GM18517 (cell line): ENCODE data around the gene MEGF11.
A peak's percentile ranks its signal among the peaks of the same experiment; 100 is the strongest.

Experiments
- ATAC-seq: cut with Tn5 transposase; IDR thresholded peaks from one replicate; pipeline ENCODE4 v1.9.1; 2021; ENCODE audit warnings: mild to moderate bottlenecking, moderate library complexity; ENCODE audit not compliant: unreplicated experiment

The MEGF11 gene

DNA sequence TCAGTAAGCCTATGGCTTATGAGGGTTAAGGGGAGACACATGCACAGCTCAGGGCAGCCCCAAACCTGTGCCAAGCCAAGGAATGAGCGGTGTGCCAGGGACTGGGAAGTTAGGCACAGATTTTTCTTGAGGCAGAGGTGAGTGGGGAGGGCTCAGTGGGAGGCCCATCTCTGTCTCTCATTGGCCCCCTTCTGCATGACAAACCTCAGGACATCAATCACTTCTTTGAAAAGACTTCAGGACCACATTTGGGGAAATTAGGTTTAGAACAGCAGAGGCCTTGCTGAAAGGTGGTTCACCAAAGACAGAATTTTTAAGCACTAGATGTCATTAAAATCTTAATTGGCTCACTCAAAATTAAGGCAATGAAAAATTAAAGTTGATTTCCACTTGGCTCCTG is 327.1 kb downstream of the MEGF11 start:
- ATAC-seq, result no peak

DNA sequence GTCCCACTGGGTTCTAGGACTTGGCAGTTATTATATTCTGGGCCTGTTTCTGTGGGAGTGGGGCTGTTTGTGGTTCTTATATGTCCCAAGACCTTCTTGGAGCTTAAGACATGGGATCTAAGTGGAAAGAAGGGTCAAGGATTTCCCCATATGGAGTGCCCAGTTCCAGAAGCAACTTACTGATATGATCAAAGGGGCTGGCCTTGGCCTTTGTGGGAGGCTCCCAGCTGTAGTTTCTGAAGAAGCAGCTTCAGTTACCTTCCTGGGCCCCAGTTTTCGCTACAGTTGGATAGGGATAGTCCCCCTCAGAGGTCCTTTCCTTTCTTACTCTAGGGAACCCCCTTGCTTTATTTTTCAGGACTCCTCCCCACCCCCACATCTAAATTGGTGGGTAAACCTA is 328.2 kb downstream of the MEGF11 start:
- no peak for ATAC-seq

DNA sequence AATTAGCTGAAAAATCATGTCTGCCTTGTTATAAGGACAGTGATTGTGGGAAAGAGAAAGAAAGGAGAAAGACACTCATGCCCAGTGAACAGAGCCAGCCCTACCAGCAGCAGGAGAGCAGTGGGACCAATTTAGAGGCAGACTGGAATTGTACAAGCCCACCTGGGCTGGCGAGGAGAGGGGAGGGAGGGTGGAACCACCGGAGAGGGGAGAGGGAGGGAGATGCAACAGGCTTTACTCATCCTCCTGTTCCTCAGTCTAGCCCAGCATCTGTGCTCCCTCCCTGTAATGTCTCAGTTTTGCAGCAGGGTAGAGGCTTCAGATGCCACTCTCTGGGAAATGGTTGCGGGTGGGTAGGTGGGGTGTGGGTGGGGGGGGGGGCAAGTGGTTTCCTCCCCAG is 329.5 kb downstream of the MEGF11 start:
- ATAC-seq, result no peak

GRCh38 chr15:65923264-65923663 is 330.3 kb downstream of the MEGF11 start:
- no peak for ATAC-seq

DNA sequence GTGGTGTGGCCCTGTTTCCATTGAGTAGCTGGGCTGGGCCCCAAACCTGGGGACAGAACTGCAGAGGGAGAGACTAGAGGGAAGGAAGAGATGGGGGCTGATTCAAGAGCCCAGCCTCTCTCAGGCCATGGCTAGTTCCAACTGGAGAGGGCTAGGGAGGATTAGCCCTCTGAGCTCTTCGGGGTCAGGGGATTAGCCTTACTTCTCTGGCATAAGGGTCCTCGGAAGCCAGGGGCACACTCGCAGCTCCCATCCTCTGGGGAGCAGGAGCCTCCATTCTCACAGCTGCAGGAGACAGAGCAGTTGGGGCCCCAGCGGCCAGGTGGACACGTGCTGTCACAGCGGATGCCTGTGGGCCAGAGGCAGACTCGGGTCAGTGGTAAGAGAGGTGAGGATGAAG is 330.9 kb downstream of the MEGF11 start:
- no peak for ATAC-seq

DNA sequence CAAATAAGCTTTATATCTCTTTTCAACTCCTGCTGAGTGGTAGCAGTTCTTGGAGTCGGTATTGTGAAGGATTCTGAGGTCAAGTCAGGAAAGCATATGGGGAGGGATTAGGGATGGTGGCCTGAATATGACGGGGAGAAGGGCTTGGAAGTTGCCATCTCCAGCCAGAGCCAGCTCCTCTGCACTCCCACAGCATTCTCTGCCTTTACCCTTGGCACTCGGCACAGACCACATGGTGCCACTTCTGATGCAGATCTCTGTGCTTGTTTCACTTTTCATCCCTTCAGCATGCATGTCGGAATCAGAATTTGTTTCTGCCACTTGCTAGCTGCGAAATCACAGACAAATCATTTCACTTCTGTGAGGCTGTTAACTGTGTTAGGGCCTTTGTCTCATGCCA is 331.8 kb downstream of the MEGF11 start:
- ATAC-seq, result no peak

DNA sequence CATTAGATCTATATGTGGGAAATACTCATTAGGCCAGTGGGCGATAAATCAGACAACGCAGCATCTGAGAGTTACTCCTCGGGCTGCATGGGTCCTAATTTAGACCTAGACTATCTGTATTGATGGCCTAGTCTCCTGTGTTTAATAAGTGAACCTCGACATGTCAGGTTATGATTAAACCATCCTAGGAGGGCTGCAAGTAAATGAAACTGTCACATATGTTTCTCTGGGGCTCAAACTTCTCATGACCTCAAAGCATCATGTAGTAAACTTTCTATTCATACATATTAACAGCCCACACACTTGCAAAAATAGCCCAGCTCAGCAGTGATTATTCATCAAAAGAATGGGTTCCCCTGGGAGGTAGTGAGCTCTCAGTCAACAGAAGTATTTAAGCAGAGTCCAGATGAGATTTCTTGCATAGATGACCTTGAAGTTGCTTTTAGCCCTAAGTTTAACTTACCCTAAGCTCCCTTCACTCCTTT is 332.7 kb downstream of the MEGF11 start:
- ATAC-seq, result peak; percentile 50

GRCh38 chr15:65920121-65920520 is 333.4 kb downstream of the MEGF11 start:
- ATAC-seq, result no peak

GRCh38 chr15:65919353-65919752 is 334.2 kb downstream of the MEGF11 start:
- ATAC-seq, result no peak

- ATAC-seq, result no peak
Measured at GRCh38 chr15:65918945-65919344, 334.6 kb downstream of the MEGF11 start.

DNA sequence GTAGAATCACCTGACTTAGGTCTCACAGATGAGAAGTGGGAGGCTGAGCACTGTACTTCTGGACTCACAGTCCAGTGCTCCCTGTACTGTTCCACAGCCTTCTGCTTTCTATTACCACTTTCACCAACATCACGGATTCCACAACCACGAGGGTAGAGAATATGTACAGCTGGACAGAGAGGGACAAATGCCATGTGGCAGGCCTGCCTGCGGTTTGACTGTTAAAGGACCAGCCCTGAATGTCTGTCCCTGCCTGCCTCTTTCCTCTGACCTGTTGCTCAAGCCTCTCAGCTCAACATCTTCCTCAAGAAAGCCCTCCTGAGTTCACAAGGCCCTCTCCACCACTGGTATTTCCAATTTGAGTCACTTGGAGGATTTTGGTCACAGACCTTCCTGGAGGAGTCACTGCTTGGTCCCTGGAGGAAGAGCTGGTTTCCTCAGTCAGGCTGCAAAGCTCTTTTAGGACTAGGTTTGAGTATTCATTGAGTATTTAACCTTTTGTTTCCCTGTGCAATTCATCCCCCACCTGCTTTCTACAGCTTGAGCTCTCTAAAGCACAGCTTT is 335.1 kb downstream of the MEGF11 start:
- ATAC-seq, result no peak

- ATAC-seq, result no peak
Measured at GRCh38 chr15:65917936-65918335, 335.6 kb downstream of the MEGF11 start.

DNA sequence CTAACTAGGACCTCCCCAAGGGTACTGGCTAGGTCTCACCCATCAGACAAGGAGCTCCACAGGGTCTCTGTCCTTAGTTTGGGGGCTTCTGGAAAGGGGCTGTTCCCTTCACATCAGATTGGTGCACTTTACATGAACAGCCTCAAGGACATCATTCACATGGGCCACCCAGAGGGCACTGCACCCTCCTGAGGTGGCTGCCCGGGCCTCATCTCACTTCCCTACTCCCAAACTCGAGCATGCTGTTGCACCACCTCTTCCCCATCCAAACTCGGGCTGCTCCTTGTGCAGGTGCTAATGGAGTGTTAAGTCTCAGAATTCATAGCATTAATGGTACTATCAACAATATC is 336.2 kb downstream of the MEGF11 start:
- ATAC-seq, result no peak

GRCh38 chr15:65916664-65917406 is 336.7 kb downstream of the MEGF11 start:
- ATAC-seq, result peak; percentile 55

DNA sequence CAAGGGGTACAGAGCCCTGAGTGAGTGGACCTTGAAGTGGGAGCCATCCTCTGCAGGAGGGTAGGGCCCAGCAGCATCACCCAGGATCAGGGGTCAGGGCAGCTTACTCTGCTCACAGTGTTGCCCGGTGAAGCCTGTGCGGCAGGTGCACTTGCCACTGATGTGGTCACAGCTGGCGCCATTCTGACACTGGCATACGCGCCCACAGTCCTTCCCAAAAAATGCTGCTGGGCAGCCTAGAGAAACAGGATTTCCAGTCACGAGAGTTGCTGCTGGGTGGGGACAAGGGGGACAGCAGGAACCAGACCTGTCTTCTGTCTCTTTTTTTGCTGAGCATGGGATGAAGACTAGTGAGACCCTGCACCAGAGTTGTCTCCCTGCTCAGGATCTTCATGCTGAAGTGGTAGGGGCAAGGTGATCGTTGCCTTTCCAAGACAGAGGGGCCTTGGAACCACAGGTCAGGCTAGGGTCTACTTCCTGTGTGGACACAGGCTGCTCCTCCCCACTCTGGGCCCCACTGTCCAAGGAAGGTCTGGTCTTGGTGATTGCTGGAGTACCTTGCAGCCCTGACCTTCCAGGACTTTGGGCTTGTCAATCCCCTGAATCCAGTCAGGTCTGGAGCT is 337.4 kb downstream of the MEGF11 start:
- ATAC-seq, result no peak

- no peak for ATAC-seq
Measured at GRCh38 chr15:65914981-65915925, 338.3 kb downstream of the MEGF11 start.

DNA sequence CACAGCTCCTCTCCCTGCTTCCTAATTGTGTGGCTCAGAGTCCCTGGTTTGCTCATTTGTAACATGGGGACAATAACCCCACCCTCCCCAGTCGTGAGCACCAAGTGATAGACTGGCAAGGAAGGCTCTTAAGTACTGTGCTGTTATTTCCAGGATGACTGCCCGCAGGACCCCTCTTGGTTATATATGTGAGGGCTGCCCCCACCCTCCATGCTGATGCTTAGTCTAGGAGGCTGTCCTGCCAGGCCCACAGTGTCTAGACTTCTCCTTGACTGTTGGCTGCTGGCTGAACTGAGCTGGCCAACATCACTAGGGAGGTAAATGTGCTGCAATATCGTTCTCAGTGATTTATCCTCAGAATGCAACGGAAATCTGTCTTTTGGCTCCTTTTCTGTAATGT is 339.2 kb downstream of the MEGF11 start:
- no peak for ATAC-seq

DNA sequence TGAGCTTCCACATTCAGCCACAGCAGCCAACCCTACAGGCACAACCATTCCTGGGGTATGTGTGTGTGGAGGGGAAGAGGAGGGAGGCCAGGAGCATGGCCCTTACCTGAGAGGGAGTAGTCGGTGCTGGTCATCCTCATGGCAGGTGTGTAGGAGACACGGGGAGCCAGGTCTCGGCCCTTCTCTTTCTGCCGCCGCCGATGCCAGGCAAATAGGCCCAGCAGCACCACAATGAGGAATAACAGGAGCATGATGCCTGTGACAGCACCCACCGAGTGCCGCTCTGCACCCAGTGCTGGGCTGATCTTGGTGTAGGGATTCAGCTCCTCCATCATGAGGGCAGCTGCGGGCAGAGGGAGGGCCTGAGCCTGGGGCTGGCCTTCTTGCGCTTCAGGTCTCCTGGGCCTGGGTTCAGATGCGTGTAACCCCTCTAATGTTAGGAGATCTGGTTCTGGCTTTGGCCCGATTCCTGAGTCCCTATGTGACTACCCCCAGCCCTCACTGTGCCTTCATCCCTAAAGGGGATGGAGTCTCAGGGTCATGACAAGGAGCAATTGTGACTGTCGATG is 339.8 kb downstream of the MEGF11 start:
- no peak for ATAC-seq

DNA sequence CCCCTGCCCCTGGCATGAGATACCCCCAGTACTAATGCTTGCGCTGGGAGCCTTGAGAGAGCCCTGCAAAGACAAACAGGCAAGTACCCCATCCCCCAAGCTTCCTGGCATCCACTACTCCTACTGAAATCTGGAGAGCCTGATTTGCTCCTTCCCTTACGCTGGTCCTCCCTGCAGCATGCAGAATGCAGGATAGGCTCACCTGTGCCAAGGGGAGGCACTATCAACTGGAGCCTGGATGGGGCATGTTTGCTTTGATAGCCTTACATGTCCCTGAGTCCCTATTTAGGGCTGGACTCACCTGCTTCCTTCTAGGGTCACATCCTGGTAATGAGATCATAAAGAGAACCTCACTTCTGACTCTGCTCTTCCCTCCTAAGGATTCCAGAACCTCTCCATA is 341.3 kb downstream of the MEGF11 start:
- ATAC-seq, result no peak

GRCh38 chr15:65910341-65910740 is 343.2 kb downstream of the MEGF11 start:
- ATAC-seq, result no peak

- no peak for ATAC-seq
Measured at GRCh38 chr15:65909831-65910230, 343.7 kb downstream of the MEGF11 start.
